GM21619 (cell line): ENCODE results near the gene IKBKE.

ENCODE experiments used
- ATAC-seq: cut with Tn5 transposase; IDR thresholded peaks from one replicate; pipeline ENCODE4 v1.9.1; 2021; ENCODE audit not compliant: unreplicated experiment

IKBKE gene

GRCh38 chr1:206495011-206495461, 24.8 kb downstream of the IKBKE start:
- no peak for ATAC-seq

- ATAC-seq, result peak; percentile 16
Measured at GRCh38 chr1:206495493-206496046, 25.3 kb downstream of the IKBKE start.

GRCh38 chr1:206496131-206496793, 26.0 kb downstream of the IKBKE start:
- ATAC-seq, result peak; percentile 76

- no peak for ATAC-seq
Measured at GRCh38 chr1:206497363-206497762, 27.1 kb downstream of the IKBKE start.

- no peak for ATAC-seq
Measured at GRCh38 chr1:206497774-206498173, 27.5 kb downstream of the IKBKE start.

- no peak for ATAC-seq
Measured at GRCh38 chr1:206498685-206499084, 28.4 kb downstream of the IKBKE start.

- ATAC-seq, result no peak
Measured at GRCh38 chr1:206500046-206500445, 29.8 kb downstream of the IKBKE start.

GRCh38 chr1:206501881-206502280, 31.6 kb downstream of the IKBKE start:
- no peak for ATAC-seq

GRCh38 chr1:206502403-206502802, 32.1 kb downstream of the IKBKE start:
- ATAC-seq, result no peak

GRCh38 chr1:206502812-206503211, 32.5 kb downstream of the IKBKE start:
- no peak for ATAC-seq

GRCh38 chr1:206503591-206504362, 33.5 kb downstream of the IKBKE start:
- peak; percentile 55 for ATAC-seq

GRCh38 chr1:206504363-206504713, 34.1 kb downstream of the IKBKE start:
- no peak for ATAC-seq

- ATAC-seq, result no peak
Measured at GRCh38 chr1:206505702-206506355, 35.6 kb downstream of the IKBKE start.

- ATAC-seq, result peak; percentile 26
Measured at GRCh38 chr1:206506405-206507283, 36.4 kb downstream of the IKBKE start.

GRCh38 chr1:206507284-206508129, 37.2 kb downstream of the IKBKE start, which contains the start of gene RASSF5:
Gene RASSF5, plus strand, starts transcription at chr1:206507531. Its CDS starts 72 bp downstream, at chr1:206507603.
- peak; percentile 62 for ATAC-seq

GRCh38 chr1:206508130-206508889, 38.0 kb downstream of the IKBKE start:
- ATAC-seq, result no peak

- ATAC-seq, result no peak
Measured at GRCh38 chr1:206508956-206509355, 38.7 kb downstream of the IKBKE start.

GRCh38 chr1:206509612-206510257, 39.5 kb downstream of the IKBKE start:
- ATAC-seq, result no peak
